Sigmoid colon (tissue), 4 donors: ENCODE data around the gene ARHGAP1.

ENCODE experiments used
- EP300 ChIP-seq, 4 donors: sonication (generic); formaldehyde crosslinking; IDR thresholded peaks; one replicate each; pipeline ENCODE4 v1.6.1; 2017; ENCODE audit warnings: antibody characterized with exemption in 4 of 4
- POLR2A ChIP-seq, 2 donors: fragments of 450-650 bp; IDR thresholded peaks; one replicate each; pipeline ENCODE4 v1.6.1; 2016; ENCODE audit warnings: antibody characterized with exemption in 2 of 2, mild to moderate bottlenecking in 2 of 2, moderate library complexity in 2 of 2
- POLR2AphosphoS5 ChIP-seq, 4 donors: sonication (generic); formaldehyde crosslinking; IDR thresholded peaks; one replicate each; pipeline ENCODE4 v1.6.1; 2017; ENCODE audit warnings: antibody characterized with exemption in 4 of 4
- TF ChIP-seq, protein P1 (sequence below), 4 experiments: fragments of 450-650 bp in 3 of 4; fragments of 200-600 bp in 1 of 4; IDR thresholded peaks; one replicate each; pipeline ENCODE4 v1.5.1; 2016 to 2019; ENCODE audit warnings: antibody characterized with exemption in 4 of 4, mild to moderate bottlenecking in 3 of 4, moderate library complexity in 2 of 4

DNA sequence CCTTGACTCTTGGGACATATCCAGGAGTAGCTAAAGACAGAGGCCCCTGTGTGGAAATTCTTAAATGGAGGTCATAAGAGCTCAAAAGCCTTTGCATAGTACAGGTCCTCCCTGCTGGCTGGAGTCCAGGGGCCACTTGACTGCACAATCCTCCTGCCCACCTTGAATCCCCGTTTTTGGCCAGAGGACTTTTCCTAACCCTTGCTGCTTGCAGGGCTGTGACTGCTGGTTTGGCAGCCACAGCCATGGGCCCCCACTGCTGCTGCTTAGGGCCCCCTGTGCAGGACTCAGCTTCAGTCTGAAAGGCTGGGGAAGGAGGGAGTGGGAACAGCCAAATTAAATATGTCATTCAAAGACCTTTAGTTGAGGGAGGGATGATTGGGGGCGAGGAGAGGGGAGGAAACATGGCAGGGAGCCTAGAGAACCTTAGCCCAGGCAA lies 33.4 kb downstream of the ARHGAP1 start:
- no peak for TF ChIP-seq POLR2A (IDR thresholded peaks at IDR 0.05)
- TF ChIP-seq, protein P1, sequence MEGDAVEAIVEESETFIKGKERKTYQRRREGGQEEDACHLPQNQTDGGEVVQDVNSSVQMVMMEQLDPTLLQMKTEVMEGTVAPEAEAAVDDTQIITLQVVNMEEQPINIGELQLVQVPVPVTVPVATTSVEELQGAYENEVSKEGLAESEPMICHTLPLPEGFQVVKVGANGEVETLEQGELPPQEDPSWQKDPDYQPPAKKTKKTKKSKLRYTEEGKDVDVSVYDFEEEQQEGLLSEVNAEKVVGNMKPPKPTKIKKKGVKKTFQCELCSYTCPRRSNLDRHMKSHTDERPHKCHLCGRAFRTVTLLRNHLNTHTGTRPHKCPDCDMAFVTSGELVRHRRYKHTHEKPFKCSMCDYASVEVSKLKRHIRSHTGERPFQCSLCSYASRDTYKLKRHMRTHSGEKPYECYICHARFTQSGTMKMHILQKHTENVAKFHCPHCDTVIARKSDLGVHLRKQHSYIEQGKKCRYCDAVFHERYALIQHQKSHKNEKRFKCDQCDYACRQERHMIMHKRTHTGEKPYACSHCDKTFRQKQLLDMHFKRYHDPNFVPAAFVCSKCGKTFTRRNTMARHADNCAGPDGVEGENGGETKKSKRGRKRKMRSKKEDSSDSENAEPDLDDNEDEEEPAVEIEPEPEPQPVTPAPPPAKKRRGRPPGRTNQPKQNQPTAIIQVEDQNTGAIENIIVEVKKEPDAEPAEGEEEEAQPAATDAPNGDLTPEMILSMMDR (IDR thresholded peaks at IDR 0.05): no peak
- TF ChIP-seq EP300 (IDR thresholded peaks at IDR 0.05): no peak
- no peak for TF ChIP-seq POLR2AphosphoS5 (IDR thresholded peaks at IDR 0.05)
